Endometrial microvascular endothelial cells (primary cell): ENCODE results near the gene PPP1R9A. TPM values are rescaled to one million over a fixed set of nuclear protein-coding genes. Genes with fewer than 3 reads are reported as not detected.

Source experiments
- in situ Hi-C: cut with HindIII; loops from 2 replicates; pipeline ENCODE4 v1.10.0; 2017; ENCODE audit warnings: low sequenced_read_pairs, low pct_unique_long_range_greater_than_20kb; ENCODE audit errors: inconsistent ontology term
- total RNA-seq: library from RNA; depleted of rRNA; stranded (reverse); fragments of >200 nt; gene quantifications from one replicate; pipeline ENCODE4 v1.2.3, GENCODE V29; 2015; ENCODE audit errors: inconsistent ontology term

The PPP1R9A gene
- total RNA-seq, 1 donor from 2014 or later, result not detected

DNA sequence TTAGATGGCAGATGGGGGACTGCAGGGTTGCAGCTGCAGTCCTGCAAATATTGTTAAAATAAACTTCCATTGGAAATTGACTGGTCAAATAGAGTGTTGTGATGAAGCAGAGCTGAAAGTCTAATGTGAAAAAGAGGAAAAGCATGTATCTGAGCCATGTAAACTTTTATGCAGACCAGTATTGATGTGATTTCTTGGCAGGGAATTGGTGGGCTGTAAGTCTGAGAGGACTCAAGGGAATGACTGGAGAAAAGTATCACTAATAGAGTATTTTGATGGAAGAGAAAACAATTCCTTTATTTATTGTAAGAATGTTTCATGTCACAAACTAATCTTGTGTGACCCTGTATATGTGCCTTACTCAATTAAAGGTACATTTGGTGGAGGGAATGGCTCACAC is 155.5 kb downstream of the PPP1R9A start:
- in situ Hi-C loops, result no loop called here

DNA sequence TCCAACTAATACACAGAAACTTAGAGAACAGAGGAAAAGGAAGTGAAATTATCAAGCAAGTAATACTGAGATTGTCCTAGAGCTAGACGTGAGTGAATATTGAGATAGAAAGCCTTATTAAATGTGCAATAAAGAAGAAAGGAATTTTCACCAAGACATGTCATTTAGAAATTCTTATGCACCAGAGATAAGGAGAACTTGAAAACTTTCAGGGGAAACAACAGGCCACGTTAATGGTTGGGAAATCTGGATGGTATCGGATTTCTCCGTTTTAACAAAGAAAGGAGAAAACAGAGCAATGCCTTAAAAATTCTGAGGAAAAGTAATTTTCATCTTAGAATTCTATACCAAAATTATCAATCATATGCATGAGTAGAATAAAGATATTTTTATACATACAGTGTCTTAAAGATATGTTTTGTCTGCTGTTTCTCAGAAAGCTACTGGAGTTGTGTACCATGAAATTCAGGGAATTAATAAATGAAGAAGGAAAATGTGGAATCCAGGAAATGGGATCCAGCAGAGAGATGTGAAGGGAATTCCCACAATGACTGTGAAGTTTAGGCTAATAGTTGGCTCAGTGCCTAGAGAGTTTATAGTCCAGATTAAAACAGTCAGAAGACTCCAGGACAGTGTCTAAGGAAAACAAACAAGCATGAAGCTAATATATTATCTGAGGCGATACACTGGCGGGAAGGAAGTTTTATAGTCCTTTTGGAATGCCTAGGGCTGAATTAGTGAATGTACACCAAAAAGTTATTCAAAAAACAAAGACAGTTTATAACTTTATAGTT is 159.5 kb downstream of the PPP1R9A start:
- in situ Hi-C loops, result no loop called here

DNA sequence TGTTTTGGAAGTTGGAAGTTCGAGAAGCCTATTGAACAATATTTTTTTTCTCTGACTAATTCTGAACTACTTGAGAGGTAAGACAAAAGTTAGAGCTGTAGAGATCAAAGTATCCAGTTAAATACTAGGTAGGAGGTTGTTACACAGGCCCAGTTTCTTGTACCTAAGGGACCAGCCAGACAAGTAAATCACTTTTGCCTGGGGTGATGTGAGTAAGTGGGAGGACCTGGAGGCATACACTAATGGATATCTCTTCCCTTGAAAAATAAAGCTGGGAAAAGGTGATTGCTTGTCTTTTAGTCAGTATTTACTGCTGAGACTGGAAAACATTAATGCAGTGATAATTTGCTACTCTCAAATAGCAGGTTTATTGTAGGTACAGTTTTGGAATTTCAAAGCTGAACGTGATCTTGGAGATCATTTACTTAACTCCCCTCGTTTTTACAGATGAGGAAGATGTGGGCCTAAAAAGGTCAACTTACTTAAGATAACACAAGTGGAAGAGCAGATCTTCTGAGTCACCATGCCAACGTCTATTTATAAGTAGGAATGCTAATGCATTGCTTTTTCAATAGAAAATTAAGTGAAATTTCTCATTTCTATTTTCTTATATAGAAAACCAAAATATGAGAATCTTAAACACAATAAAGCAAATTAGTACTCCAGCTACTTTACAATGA is 181.3 kb downstream of the PPP1R9A start:
- in situ Hi-C loops, result no loop called here

DNA sequence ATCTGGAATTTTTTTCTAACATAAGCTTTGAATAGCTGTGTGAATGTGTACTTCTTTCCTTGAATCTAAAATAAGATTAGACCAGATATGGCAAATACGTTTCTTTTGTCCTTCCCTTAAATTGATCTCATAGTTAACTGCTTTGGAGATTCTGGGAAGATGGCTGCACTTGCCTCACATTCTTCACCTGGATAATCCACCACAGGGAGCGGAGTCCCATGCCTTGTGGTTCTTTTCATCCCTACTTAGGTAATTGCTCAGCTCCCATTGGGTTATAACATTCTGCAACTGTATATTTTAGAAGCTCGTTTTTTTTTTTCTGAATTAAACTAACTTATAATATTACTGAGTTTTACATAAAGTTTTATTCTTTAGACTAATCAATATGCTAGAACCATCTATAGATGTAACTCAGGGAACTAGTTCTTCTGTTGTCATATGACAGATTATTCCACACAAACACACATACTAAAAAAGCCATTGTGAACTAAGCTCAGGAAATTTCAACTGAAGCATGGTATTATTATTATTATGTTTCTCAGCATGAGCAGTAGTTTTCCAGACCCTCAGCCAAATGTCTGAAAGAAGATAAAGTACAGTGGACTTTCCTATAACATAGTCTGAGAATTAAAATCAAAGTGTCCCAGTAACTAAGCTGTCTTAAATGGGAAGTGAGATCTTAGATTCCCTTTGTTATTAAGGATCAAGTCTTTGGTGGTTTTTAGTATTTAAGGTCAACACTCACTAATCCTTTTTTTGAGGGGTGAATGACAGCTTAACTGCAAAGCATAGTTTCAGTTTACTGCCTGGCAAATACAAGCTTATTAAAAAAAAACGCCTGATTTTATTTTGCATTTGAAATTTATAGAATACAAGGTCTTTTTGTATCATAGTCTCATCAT is 182.3 kb downstream of the PPP1R9A start:
- in situ Hi-C loops, result no loop called here

GRCh38 chr7:95092324-95092723 is 184.9 kb downstream of the PPP1R9A start:
- in situ Hi-C loops, result no loop called here

- in situ Hi-C loops, result no loop called here
Measured at GRCh38 chr7:95095259-95095965, 188.0 kb downstream of the PPP1R9A start.

DNA sequence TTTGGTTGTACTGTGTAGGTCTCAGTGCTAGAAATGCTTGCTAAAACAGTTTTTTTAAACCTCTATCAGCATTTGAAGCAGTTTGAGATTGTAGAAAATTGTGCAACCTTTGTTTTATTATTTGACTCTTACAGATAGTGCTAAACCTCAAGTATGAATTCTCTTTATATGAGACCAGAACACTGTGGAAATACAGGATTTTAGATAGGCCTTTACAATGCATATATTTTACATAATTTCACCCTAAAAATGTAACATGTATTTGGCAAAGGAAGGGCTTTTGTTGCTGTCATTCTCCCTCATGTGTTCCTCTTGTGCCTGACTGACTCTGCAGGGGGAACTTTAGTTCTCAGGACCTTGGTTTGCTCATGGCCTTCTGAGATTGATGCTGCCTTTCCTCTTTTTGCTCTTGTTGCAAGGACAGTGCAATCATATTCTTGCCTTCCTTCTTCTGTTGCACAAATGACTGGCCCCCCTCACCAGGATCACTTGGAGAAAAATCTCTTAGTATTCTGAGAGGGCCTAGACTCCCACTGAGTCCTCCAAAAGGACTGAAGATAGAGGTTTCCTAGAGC is 188.7 kb downstream of the PPP1R9A start:
- in situ Hi-C loops, result no loop called here

DNA sequence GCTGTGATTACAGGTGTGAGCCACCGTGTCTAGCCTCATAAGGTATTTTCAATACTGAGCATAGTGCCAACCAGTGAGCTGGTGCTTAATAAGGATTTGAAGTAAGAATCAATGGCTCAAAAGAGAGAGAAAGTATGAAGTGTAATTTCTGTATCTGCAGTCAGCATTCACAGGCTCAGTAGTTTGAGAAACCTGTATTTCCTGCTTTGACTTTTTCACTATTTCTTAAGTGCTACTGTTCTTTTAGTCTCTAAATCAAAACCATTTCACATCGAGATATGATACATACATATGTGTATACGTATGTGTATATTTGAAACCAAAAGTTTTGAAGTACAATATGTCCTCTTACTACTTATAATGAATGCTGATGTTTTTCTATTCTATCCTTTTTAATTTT is 189.9 kb downstream of the PPP1R9A start:
- in situ Hi-C loops, result no loop called here

- in situ Hi-C loops, result no loop called here
Measured at GRCh38 chr7:95097851-95098250, 190.5 kb downstream of the PPP1R9A start.

GRCh38 chr7:95099106-95099505 is 191.7 kb downstream of the PPP1R9A start:
- in situ Hi-C loops, result no loop called here

DNA sequence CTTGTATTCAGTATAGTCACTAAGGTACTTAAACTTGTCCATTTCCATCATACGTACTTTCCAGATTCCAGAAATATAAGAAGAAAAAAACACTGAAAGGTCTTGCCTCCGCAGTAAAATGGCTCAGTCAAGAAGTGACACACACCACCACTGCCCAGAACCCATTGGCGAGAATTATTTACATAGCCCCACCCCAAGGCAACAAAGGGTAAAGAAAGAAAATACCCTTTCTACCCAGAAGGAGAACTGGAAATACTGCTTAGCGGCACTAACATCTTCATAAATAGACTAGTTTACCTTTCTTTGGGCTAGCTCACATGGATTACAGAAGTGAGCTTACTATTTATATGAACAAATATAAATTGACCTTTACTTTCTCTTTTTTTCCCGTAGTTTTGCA is 194.0 kb downstream of the PPP1R9A start:
- in situ Hi-C loops, result no loop called here

GRCh38 chr7:95102662-95103061 is 195.3 kb downstream of the PPP1R9A start:
- in situ Hi-C loops, result no loop called here

GRCh38 chr7:95104739-95105138 is 197.3 kb downstream of the PPP1R9A start:
- in situ Hi-C loops, result no loop called here

GRCh38 chr7:95105627-95106026 is 198.2 kb downstream of the PPP1R9A start:
- in situ Hi-C loops, result no loop called here

- in situ Hi-C loops, result no loop called here
Measured at GRCh38 chr7:95106401-95106800, 199.0 kb downstream of the PPP1R9A start.

DNA sequence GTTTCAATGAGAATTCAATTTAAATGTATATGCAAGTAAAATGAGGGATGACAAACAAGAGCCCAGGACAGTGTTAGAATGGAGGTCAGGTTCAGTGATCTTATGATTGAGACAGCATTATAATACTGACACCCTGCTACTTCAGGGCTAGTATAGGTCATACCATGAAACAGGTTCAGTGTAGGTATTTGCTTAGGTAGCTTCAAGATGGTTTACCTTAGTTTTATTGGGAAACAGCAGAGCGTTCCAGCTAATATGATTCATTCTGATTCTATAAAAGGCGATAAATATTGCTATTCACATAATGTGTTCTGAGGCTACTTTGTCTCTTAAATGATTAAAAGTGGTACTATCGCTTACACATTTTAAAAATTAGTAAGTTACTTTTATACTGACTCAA is 203.3 kb downstream of the PPP1R9A start:
- in situ Hi-C loops, result no loop called here

DNA sequence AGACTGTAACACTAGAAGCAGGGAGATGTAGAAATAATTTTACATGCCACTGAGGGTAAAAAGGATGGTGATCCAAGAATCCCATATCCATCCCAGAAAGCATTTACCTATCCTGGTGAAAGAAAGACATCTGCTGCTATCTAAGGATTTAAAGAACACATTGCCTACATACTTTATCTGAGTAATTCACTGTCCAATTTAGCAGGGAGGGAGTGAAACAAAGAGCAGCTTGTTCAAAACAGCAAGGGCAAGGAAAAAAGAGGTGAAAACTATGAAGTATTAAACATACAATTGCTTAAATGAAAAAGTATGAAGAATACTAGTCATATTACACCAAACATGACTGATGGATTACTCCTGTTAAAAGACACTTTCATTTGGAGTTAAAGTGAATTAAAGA is 206.2 kb downstream of the PPP1R9A start:
- in situ Hi-C loops, result no loop called here

DNA sequence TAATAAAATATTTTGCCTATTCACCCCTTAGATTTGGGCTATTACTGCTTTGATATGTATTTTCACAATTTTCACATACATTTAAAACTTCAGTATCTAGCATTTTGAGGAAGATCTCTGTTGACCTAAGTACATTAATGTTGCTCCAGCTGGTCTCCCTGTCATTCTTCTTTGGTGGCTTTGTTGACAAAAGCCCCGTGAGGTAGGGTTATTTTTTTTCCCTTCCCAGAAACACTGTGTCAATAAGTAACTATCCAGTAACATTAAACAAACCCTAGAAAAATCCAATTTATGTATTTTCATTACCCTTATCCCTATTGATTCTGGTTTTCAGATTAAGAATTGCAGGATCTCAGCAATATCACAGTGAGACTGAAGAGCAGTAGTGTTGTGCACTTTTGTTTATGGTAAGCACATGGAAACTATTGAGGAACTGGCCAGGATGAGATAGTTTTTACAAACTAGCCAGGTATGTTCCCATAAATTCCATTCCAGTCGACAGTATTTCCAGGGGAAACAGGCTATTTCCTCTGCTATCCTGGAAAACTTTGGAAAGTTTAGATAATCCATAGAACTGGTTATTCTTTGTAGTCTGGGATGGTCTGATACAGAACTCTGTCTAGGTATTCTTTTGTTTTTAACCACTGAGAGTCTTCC is 218.8 kb downstream of the PPP1R9A start:
- in situ Hi-C loops, result no loop called here
